ENCODE data around the gene TMEM51.

- TF ChIP-seq CTCF (IDR thresholded peaks at IDR 0.05) (no peak), POLR2A (IDR thresholded peaks at IDR 0.05) (no peak), EP300 (IDR thresholded peaks at IDR 0.05) (no peak)
Measured at GRCh38 chr1:15219280-15220023, 65.9 kb downstream of the TMEM51 start.
